Type B pancreatic cell (in vitro differentiated cells): ENCODE results near the gene PON3. TPM values are rescaled to one million over a fixed set of nuclear protein-coding genes. Genes with fewer than 3 reads are reported as not detected.

Experiments
- DNase-seq: peaks from one replicate; pipeline ENCODE4 v3.0.0; 2021; ENCODE audit warnings: mixed read lengths; ENCODE audit not compliant: unreplicated experiment; ENCODE audit errors: extremely low spot score
- H3K27ac Mint-ChIP-seq: 2 replicates; pipeline ENCODE4 v1.8.0; 2021; ENCODE audit warnings: mild to moderate bottlenecking, mixed read lengths
- H3K27me3 Mint-ChIP-seq: 2 replicates; pipeline ENCODE4 v1.8.0; 2021; ENCODE audit warnings: mixed read lengths
- H3K36me3 Mint-ChIP-seq: 2 replicates; pipeline ENCODE4 v1.8.0; 2021; ENCODE audit warnings: mixed read lengths
- H3K4me1 Mint-ChIP-seq: one replicate; pipeline ENCODE4 v1.8.0; 2021; ENCODE audit warnings: mixed read lengths; ENCODE audit not compliant: unreplicated experiment
- H3K4me3 Mint-ChIP-seq: 2 replicates; pipeline ENCODE4 v1.8.0; 2021; ENCODE audit warnings: mild to moderate bottlenecking, mixed read lengths
- H3K9me3 Mint-ChIP-seq: 2 replicates; pipeline ENCODE4 v1.8.0; 2021; ENCODE audit warnings: mixed read lengths
- CTCF ChIP-seq: fragments of 200-600 bp; sonication (generic); conservative IDR thresholded peaks from 2 replicates; pipeline ENCODE4 v1.5.0; 2021; ENCODE audit warnings: antibody characterized with exemption, mild to moderate bottlenecking
- total RNA-seq: library from RNA; stranded (reverse); gene quantifications from 2 replicates; pipeline ENCODE4 v1.2.1, GENCODE V29; 2021; ENCODE audit warnings: low replicate concordance

The PON3 gene
- total RNA-seq, 1 donor from 2014 or later: 0.17 TPM

- no peak for TF ChIP-seq CTCF
- Mint-ChIP-seq H3K36me3 (no peaks in the 10 kb centered on the region), H3K27ac (no peak overlapping the region), H3K27me3 (no peaks in the 10 kb centered on the region), H3K4me1 (no peaks in the 10 kb centered on the region), H3K4me3 (no peak overlapping the region), H3K9me3 (no peaks in the 10 kb centered on the region)
- no peak for DNase-seq
These were observed 28.6 kb downstream of the PON3 start for GRCh38 chr7:95367606-95368005.

GRCh38 chr7:95365151-95365550, 31.0 kb downstream of the PON3 start:
- Mint-ChIP-seq H3K4me1 (no peaks in the 10 kb centered on the region), H3K9me3 (no peaks in the 10 kb centered on the region), H3K4me3 (no peak overlapping the region), H3K36me3 (no peaks in the 10 kb centered on the region), H3K27ac (no peak overlapping the region), H3K27me3 (no peaks in the 10 kb centered on the region)
- no peak for DNase-seq
- no peak for TF ChIP-seq CTCF

DNA sequence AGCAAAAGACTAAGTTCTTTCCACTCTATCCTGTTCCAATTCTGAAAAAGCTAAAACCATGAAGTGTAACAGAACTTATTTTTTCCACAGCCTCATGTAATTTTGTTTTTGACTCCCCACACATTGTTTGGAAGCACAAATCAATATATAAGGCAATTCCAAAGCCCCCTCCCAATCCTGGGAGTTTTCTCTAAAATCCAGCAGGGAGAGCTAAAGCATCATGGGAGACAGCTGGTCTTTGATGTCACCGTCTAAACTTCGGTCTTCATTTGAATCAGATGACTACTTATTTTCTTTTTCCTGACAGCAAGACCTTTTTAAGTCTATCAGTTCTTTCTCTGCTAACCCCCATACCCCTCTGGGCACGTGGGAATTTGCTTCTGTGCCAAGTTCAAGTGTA, 38.6 kb downstream of the PON3 start:
- Mint-ChIP-seq H3K4me3 (no peak overlapping the region), H3K27ac (no peak overlapping the region), H3K9me3 (no peaks in the 10 kb centered on the region), H3K36me3 (no peaks in the 10 kb centered on the region), H3K27me3 (no peaks in the 10 kb centered on the region), H3K4me1 (no peaks in the 10 kb centered on the region)
- DNase-seq: no peak
- TF ChIP-seq CTCF: no peak

DNA sequence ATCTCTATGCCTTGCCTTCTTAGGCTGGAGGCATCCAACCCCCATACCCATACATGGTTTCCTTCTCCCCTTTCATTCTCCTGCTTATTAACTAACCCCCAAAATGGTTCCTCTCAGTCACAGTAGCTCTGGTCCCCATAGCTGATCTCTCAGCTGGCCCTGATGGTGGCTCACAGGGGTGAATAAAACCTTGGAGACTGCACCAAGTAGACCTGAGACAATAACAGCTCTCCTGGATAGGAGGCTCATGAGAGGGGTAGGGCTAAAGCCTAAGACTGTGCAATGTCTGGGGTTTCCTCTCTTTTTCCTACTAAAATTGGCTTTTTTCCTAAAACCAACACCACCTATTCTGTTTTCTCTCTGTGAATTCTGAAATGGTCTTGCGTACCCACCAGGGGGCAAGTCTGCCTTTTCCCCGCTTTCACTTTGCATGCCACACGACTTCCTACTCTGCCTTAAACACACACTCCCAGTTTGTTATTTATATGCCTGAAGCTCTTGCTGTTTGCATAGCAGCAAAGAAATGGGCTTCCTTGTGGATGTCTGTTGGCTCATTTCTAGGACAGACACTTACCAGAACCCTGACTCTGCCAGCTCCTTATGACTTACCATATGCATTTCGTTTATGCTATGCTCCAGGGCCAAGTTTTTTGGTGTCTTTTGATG, 53.4 kb downstream of the PON3 start:
- DNase-seq: no peak
- H3K27me3 Mint-ChIP-seq: no peaks in the 10 kb centered on the region
- peaks cover 9% of the 10 kb centered on the region for H3K9me3 Mint-ChIP-seq
- H3K4me1 Mint-ChIP-seq: peaks cover 4% of the 10 kb centered on the region
- no peak overlapping the region for H3K27ac Mint-ChIP-seq
- no peaks in the 10 kb centered on the region for H3K36me3 Mint-ChIP-seq
- H3K4me3 Mint-ChIP-seq: no peak overlapping the region
- peak; percentile 51 for TF ChIP-seq CTCF

- Mint-ChIP-seq H3K9me3 (peaks cover 9% of the 10 kb centered on the region), H3K4me3 (no peak overlapping the region), H3K27me3 (no peaks in the 10 kb centered on the region), H3K36me3 (no peaks in the 10 kb centered on the region), H3K4me1 (peaks cover 4% of the 10 kb centered on the region), H3K27ac (no peak overlapping the region)
- DNase-seq: no peak
- no peak for TF ChIP-seq CTCF
These were observed 54.1 kb downstream of the PON3 start for GRCh38 chr7:95342029-95342428.

DNA sequence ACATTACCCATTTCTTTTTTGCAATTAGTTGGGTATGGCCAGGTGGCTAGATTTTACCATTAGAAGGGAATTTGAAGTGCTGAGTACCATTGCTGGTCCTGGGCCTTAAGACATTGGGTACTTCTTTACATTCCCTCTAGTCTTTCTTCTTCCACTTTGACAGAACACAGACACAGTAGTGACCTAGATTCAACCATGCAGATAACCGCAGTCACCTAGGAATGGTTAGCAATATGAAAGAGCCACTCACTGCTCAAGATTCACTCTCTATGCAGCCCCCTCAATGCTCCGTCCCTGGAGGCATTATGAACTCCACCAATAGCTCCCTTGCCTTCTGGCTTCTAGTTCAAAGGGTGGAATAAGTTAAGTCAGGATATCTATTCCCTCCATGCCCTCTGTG, 55.7 kb downstream of the PON3 start:
- Mint-ChIP-seq H3K27ac (no peak overlapping the region), H3K4me1 (peaks cover 4% of the 10 kb centered on the region)
- no peak for TF ChIP-seq CTCF

More for the DNA sequence above, 55.7 kb downstream of the PON3 start:
- H3K36me3 Mint-ChIP-seq: no peaks in the 10 kb centered on the region
- H3K4me3 Mint-ChIP-seq: no peak overlapping the region
- DNase-seq: no peak
- H3K27me3 Mint-ChIP-seq: no peaks in the 10 kb centered on the region
- peaks cover 9% of the 10 kb centered on the region for H3K9me3 Mint-ChIP-seq
